ENCODE results near the gene CCL20. TPM values are rescaled to one million over a fixed set of nuclear protein-coding genes. Genes with fewer than 3 reads are reported as not detected.
"Not testable (repeated sequence)": the region's sequence is repeated elsewhere in the genome, so short reads cannot be mapped to it uniquely, and the experiment has no call there.

Gene CCL20
- total and polyA plus RNA-seq, 5 donors: not detected

- H3K4me1 ChIP-seq (ENCODE audit: control insufficient read depth, insufficient read depth, low read length); intact Hi-C loops (cut with DNase I); H3K27ac ChIP-seq (ENCODE audit: low read length); H3K9me3 ChIP-seq (ENCODE audit: control insufficient read depth, low read length); ATAC-seq; H3K27me3 ChIP-seq (ENCODE audit: control insufficient read depth, insufficient read depth); DNase-seq; H3K4me3 ChIP-seq (ENCODE audit: low read length): not testable (repeated sequence)
- WGBS: 55% methylated on average over 7 of the region's 7 CpGs
Measured at GRCh38 chr2:227839339-227840129, 25.9 kb downstream of the CCL20 start.

GRCh38 chr2:227846831-227847230, 33.2 kb downstream of the CCL20 start:
- 83% methylated on average over 1 of the region's 1 CpG for WGBS
- no peak overlapping the region for H3K4me3 ChIP-seq (ENCODE audit: low read length)
- DNase-seq: no peak
- H3K9me3 ChIP-seq (ENCODE audit: control insufficient read depth, low read length): no peaks in the 10 kb centered on the region
- no peaks in the 10 kb centered on the region for H3K27me3 ChIP-seq (ENCODE audit: control insufficient read depth, insufficient read depth)
- H3K27ac ChIP-seq (ENCODE audit: low read length): no peak overlapping the region
- ATAC-seq: no peak
- no peaks in the 10 kb centered on the region for H3K4me1 ChIP-seq (ENCODE audit: control insufficient read depth, insufficient read depth, low read length)
- intact Hi-C loops (cut with DNase I): no loop called here

DNA sequence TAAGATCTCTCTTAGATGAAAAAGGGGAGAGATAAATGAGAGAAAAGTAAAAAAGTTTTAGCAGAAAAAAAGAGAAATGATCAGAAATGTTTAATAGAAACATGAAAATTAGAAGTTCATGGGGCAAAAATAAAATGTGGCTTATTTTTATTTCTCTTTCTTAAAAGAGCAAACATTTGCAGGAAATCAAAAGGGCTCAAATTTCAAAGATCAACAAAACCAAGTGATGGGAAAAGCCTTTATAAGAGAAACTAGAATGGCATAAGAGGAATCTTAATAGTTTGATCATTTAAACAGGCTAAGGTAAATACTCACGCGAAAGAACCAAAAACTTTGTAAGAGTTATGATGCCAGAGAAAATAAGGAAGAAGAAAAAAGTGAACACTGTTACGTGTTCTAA, 34.5 kb downstream of the CCL20 start:
- no peak for ATAC-seq
- Histone ChIP-seq H3K4me3 (ENCODE audit: low read length) (no peak overlapping the region), H3K27ac (ENCODE audit: low read length) (no peak overlapping the region), H3K27me3 (ENCODE audit: control insufficient read depth, insufficient read depth) (no peaks in the 10 kb centered on the region), H3K9me3 (ENCODE audit: control insufficient read depth, low read length) (no peaks in the 10 kb centered on the region), H3K4me1 (ENCODE audit: control insufficient read depth, insufficient read depth, low read length) (no peaks in the 10 kb centered on the region)
- 63% methylated on average over 3 of the region's 3 CpGs for WGBS
- intact Hi-C loops (cut with DNase I): no loop called here
- DNase-seq: no peak

DNA sequence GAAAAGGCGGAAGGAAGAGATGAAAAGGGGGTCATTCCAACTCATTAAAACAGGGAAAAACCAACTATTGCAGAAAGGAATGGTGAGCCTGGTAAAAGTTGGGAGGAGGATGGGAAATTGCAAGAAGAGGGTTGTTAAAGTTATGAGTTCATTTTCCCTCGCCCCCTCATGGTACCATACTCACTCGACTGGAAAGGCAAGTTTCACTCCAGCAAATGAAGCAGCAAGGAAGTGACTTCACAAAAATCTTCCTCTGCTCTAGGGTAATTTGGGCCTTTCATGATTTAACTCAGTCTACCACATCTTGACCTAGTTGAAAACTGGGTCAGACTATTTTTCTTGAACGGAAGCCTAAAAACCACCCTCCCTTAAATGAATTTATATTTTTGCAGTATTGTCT, 34.9 kb downstream of the CCL20 start:
- no peaks in the 10 kb centered on the region for H3K27me3 ChIP-seq (ENCODE audit: control insufficient read depth, insufficient read depth)
- 82% methylated on average over 4 of the region's 4 CpGs for WGBS
- no peaks in the 10 kb centered on the region for H3K4me1 ChIP-seq (ENCODE audit: control insufficient read depth, insufficient read depth, low read length)
- intact Hi-C loops (cut with DNase I): no loop called here
- H3K4me3 ChIP-seq (ENCODE audit: low read length): no peak overlapping the region
- H3K27ac ChIP-seq (ENCODE audit: low read length): no peak overlapping the region
- ATAC-seq: no peak
- H3K9me3 ChIP-seq (ENCODE audit: control insufficient read depth, low read length): no peaks in the 10 kb centered on the region
- no peak for DNase-seq

GRCh38 chr2:227849906-227850305, 36.3 kb downstream of the CCL20 start:
- no peak overlapping the region for H3K4me3 ChIP-seq (ENCODE audit: low read length)
- H3K27ac ChIP-seq (ENCODE audit: low read length): no peak overlapping the region
- ATAC-seq: no peak
- H3K9me3 ChIP-seq (ENCODE audit: control insufficient read depth, low read length): no peaks in the 10 kb centered on the region
- intact Hi-C loops (cut with DNase I): no loop called here
- no peaks in the 10 kb centered on the region for H3K4me1 ChIP-seq (ENCODE audit: control insufficient read depth, insufficient read depth, low read length)
- 44% methylated on average over 1 of the region's 1 CpG for WGBS
- no peak for DNase-seq
- H3K27me3 ChIP-seq (ENCODE audit: control insufficient read depth, insufficient read depth): no peaks in the 10 kb centered on the region

GRCh38 chr2:227853204-227853629, 39.6 kb downstream of the CCL20 start:
- no peaks in the 10 kb centered on the region for H3K9me3 ChIP-seq (ENCODE audit: control insufficient read depth, low read length)
- DNase-seq (no peak), ATAC-seq (no peak)
- 56% methylated on average over 4 of the region's 4 CpGs for WGBS
- H3K27me3 ChIP-seq (ENCODE audit: control insufficient read depth, insufficient read depth): no peaks in the 10 kb centered on the region
- H3K4me3 ChIP-seq (ENCODE audit: low read length): no peak overlapping the region
- H3K27ac ChIP-seq (ENCODE audit: low read length): no peak overlapping the region
- H3K4me1 ChIP-seq (ENCODE audit: control insufficient read depth, insufficient read depth, low read length): no peaks in the 10 kb centered on the region
- intact Hi-C loops (cut with DNase I): no loop called here

DNA sequence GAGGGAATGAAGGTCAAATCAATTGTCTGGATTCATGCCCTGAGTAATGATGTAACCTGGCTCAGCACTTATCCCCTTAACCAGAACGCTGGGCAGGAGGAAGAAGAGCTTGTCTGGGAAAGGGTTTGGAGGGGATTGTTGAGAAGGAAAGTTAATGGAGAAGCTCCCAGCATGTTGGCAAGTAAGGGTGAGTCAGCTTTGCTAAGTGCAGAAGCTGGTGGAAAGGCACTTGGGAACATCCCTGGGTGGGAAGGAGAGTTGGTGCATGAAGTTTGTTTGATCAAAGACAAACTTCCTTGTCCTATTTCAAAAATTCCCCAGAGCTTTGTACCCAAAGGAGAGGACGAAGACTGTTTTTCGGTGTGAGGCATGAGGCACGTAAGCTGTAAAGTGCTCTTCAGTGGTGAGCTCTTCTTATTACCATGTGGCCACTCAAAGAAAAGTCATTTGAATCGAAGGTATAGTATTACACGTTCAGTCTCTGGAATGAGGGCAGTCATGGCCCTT, 40.2 kb downstream of the CCL20 start:
- Histone ChIP-seq H3K4me3 (ENCODE audit: low read length) (no peak overlapping the region), H3K27ac (ENCODE audit: low read length) (no peak overlapping the region), H3K4me1 (ENCODE audit: control insufficient read depth, insufficient read depth, low read length) (no peaks in the 10 kb centered on the region), H3K27me3 (ENCODE audit: control insufficient read depth, insufficient read depth) (no peaks in the 10 kb centered on the region), H3K9me3 (ENCODE audit: control insufficient read depth, low read length) (no peaks in the 10 kb centered on the region)
- ATAC-seq (no peak), DNase-seq (no peak)
- intact Hi-C loops (cut with DNase I): no loop called here
- WGBS: 75% methylated on average over 6 of the region's 6 CpGs

DNA sequence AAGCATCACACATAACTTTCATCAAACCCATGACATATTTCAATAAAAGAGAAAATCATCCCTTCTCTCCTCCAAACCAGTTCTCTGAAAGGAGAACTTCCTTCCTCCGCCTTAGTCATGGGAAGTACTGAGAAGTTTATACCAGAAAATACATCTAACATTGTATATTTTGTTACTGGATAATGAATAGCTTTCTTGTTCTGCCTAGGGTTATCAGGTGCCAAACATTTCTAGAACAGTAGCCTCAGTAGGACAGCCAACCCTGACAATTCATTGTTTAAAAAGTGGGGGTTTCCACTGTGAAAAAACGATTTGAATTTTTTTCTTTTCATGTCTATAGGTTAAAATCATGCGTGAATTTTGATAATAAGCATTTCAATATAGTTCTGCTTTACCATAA, 41.8 kb downstream of the CCL20 start:
- 61% methylated on average over 3 of the region's 3 CpGs for WGBS
- no peak overlapping the region for H3K27ac ChIP-seq (ENCODE audit: low read length)
- no peaks in the 10 kb centered on the region for H3K4me1 ChIP-seq (ENCODE audit: control insufficient read depth, insufficient read depth, low read length)
- H3K4me3 ChIP-seq (ENCODE audit: low read length): no peak overlapping the region
- intact Hi-C loops (cut with DNase I): no loop called here
- DNase-seq: no peak
- no peaks in the 10 kb centered on the region for H3K27me3 ChIP-seq (ENCODE audit: control insufficient read depth, insufficient read depth)
- no peaks in the 10 kb centered on the region for H3K9me3 ChIP-seq (ENCODE audit: control insufficient read depth, low read length)
- no peak for ATAC-seq

DNA sequence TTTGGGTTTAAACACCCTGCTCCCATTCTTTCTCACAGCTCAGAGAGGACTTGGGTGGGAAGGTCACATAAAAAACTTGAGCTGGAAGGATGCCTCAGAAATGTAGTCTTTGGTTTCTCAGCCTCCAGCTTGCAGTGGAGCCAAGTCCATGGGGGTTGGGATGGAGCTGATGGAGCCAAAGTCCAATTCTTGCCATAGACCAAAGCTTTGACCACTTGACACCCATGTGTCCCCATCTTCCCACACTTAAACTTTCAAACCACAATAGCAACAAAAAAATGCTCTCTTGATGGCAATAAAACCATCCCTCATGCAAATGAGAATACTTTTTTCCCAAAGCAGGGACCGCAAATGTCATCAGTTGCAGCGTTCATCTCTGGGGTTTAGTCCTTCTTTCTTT, 43.1 kb downstream of the CCL20 start:
- Histone ChIP-seq H3K9me3 (ENCODE audit: control insufficient read depth, low read length) (no peaks in the 10 kb centered on the region), H3K27ac (ENCODE audit: low read length) (no peak overlapping the region), H3K4me3 (ENCODE audit: low read length) (no peak overlapping the region), H3K27me3 (ENCODE audit: control insufficient read depth, insufficient read depth) (no peaks in the 10 kb centered on the region), H3K4me1 (ENCODE audit: control insufficient read depth, insufficient read depth, low read length) (no peaks in the 10 kb centered on the region)
- intact Hi-C loops (cut with DNase I): no loop called here
- WGBS: 89% methylated on average over 2 of the region's 2 CpGs
- ATAC-seq (no peak), DNase-seq (no peak)

DNA sequence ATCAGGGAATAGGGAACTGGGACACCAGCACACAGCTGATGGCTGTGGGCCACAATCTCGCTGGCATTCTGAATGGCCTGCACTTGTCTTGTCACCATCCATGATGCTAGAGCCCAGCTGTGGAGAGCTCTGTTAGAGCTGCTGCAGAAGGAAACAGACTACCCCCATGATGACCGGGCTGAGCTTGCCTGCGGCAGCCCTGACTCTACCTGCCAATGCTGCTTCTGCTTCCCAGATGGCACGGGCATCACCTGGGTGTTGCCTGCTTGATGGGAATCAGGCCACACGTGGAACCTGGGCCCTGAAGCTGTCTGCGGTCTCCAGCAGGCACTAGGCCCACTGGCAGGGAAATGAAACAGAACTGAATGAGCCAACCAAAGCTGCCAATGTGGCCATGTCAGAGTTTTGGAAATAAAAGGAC, 46.6 kb downstream of the CCL20 start:
- no peak overlapping the region for H3K27ac ChIP-seq (ENCODE audit: low read length)
- peak; percentile 50 to 52 for ATAC-seq
- DNase-seq: peak; percentile 60 to 83 (median 62)
- H3K27me3 ChIP-seq (ENCODE audit: control insufficient read depth, insufficient read depth): no peaks in the 10 kb centered on the region
- WGBS: 61% methylated on average over 6 of the region's 6 CpGs
- no peak overlapping the region for H3K4me3 ChIP-seq (ENCODE audit: low read length)
- intact Hi-C loops (cut with DNase I): no loop called here
- no peaks in the 10 kb centered on the region for H3K9me3 ChIP-seq (ENCODE audit: control insufficient read depth, low read length)
- H3K4me1 ChIP-seq (ENCODE audit: control insufficient read depth, insufficient read depth, low read length): peaks cover 7% of the 10 kb centered on the region

GRCh38 chr2:227861011-227861410, 47.4 kb downstream of the CCL20 start:
- no peak for DNase-seq
- WGBS: 41% methylated on average over 2 of the region's 2 CpGs
- ATAC-seq: peak; percentile 32 to 34
- intact Hi-C loops (cut with DNase I): no loop called here
- H3K27ac ChIP-seq (ENCODE audit: low read length): no peak overlapping the region
- H3K4me1 ChIP-seq (ENCODE audit: control insufficient read depth, insufficient read depth, low read length): peaks cover 7% of the 10 kb centered on the region
- no peaks in the 10 kb centered on the region for H3K9me3 ChIP-seq (ENCODE audit: control insufficient read depth, low read length)
- H3K4me3 ChIP-seq (ENCODE audit: low read length): no peak overlapping the region
- no peaks in the 10 kb centered on the region for H3K27me3 ChIP-seq (ENCODE audit: control insufficient read depth, insufficient read depth)
